GM19468 (cell line): ENCODE results near the gene SERTAD1.
"Not testable (repeated sequence)": the region's sequence is repeated elsewhere in the genome, so short reads cannot be mapped to it uniquely, and the experiment has no call there.

Source experiments
- ATAC-seq: cut with Tn5 transposase; IDR thresholded peaks from one replicate; pipeline ENCODE4 v1.9.1; 2021; ENCODE audit warnings: mild to moderate bottlenecking, moderate library complexity, moderate number of reproducible peaks; ENCODE audit not compliant: unreplicated experiment; ENCODE audit errors: extremely low read depth

The SERTAD1 gene, protein sequence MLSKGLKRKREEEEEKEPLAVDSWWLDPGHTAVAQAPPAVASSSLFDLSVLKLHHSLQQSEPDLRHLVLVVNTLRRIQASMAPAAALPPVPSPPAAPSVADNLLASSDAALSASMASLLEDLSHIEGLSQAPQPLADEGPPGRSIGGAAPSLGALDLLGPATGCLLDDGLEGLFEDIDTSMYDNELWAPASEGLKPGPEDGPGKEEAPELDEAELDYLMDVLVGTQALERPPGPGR

DNA sequence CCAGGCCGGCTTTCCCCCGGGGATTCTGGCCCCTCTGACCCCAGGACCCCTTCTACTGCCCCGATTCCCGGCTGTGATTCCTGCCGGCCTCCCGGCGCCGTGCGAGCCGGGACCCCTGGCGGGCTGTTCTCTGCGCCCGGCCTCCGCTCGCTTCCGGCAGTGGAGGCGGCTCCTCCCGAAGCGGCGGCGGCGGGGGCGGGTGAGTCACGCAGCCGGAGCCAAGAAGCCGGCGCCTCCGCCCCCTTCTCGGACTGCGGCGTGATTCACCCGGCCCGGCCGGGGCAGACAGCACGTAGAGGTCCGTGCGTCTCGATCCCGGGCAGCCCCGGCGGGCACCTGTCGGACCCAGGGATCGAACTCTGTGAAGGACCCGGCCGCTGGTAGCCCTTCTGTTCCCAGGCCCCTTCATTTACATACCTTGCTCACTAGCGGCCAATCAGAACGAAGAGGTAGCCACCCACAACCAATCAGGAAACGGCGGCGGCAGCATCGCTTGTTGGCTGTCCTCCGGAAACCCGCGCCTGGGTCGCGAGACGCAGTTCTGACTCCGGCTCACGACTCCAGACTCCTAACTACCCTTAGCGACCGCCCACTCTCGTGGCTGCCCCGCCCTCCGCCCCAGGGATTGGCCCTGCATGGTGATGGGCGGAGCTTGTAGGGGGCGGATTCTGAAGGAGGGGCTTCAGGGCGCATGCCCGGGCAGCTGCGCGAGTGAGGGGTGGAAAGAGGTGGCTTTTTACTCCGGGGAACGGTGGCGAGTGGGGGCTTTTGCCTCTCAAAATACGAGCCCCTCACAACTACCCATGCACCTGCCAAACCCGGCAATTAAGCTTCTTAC, at the start of gene SERTAD1:
Gene SERTAD1, minus strand, starts transcription at position 543 of the 838 bp plus-strand sequence. CDS start 2,446 bp downstream, outside the sequence.
- peak; percentile 79 for ATAC-seq

DNA sequence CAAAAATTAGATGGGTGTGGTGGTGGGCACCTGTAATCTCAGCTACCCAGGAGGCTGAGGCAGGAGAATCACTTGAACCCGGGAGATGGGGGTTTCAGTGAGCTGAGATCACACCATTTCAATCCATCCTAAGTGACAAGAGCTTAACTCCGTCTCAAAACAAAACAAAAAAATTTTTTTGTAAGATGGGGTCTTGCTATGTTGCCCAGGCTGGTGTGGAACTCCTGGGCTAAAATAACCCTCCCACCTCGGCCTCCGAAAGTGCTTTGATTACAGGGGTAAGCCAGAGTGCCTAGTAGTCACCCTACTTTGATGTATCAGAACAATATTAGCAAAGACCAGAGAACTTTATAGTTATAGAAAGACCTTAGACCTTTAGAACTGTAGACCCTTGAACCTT, 48.9 kb upstream of the SERTAD1 start:
- ATAC-seq = no peak

DNA sequence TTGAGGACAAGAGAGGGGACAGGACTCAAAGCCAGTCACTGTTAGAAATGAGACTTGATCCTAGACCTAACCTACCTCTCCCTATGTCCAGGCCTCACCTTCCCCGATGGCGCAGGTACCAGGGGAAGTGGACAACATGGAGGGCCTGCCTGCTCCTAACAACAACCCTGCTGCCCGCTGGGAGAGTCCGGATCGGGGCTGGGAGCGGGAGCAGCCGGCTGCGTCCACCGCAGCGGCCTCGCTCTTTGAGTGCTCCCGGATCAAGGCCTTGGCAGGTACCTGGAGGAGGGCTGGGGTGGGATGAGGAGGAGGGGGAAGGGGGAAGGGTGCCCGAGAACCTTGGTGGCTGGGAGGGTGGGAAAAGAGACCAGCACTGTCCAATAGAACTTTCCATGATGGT, 46.7 kb upstream of the SERTAD1 start:
- no peak for ATAC-seq

DNA sequence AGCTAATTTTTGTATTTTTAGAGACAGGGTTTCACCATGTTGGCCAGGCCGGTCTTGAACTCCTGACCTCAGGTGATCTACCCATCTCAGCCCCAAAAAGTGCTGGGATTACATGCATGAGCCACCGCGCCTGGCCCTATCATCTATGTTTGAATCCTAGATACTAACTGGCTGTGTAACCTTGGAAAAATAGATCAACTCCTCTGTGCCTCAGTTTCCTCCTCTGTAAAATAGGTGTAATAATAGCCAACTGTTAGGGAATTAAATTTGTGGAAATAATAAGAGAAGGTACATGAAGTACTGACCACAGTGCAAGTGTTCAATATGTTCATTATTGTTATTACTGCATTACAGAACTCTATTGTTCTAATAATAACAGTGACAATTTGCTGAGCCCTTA, 45.3 kb upstream of the SERTAD1 start:
- no peak for ATAC-seq

DNA sequence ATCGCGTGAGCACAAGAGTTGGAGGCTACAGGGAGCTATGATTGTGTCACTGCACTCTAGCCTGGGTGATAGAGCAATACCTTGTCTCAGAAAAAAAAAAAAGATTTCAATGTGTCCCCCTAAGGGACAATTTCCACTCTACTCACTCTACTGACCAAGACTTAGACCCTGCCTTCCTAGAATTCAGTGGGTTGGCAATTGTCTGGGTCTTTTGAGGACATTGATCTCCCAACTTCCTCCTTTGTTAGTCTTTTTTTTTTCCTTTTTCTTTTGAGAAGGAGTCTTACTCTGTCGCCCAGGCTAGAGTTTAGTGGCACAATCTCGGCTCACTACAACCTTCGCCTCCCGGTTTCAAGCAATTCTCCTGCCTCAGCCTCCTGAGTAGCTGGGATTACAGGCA, 43.2 kb upstream of the SERTAD1 start:
- no peak for ATAC-seq

DNA sequence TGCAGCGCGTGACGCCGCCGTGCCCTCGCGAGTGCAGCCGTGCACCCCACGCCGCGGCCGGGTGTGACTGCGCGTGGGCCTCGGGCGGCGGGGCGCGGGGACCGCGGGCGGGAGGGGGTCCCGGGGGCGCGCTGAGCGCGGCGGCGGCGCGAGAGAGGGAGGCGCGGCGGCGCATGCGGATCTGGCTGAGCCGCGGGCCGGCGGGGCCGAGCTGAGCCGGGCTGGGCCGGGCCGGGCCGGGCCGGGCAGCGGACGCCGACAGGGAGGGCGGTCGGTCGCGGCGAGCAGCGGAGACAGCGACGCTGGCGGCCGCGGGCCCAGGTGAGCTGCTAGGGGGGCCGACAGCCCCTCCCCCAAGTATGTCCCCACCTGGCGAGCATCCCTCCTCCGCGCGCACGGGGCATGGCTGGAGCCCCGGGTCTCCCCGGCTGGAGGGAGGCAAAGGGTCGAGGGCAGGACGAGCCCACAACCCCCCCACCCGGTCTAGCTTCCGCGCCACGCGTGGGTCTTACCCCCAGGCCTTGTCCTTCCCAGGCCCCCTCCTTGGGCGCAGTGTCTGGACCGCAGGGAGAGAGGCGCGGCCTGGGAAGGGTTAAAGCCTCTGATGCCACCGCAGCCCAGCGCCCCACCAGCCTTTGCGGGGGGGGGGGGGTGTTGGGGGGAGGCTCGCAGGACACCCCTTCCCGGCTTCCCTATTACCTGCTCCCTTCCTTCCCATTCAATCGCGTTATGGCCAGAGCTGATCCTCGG, 41.4 kb upstream of the SERTAD1 start, which contains the start of gene SPTBN4:
Gene SPTBN4, plus strand, starts transcription at position 17 of the 750 bp plus-strand sequence. CDS start 5,621 bp downstream, outside the sequence.
- ATAC-seq = no peak

DNA sequence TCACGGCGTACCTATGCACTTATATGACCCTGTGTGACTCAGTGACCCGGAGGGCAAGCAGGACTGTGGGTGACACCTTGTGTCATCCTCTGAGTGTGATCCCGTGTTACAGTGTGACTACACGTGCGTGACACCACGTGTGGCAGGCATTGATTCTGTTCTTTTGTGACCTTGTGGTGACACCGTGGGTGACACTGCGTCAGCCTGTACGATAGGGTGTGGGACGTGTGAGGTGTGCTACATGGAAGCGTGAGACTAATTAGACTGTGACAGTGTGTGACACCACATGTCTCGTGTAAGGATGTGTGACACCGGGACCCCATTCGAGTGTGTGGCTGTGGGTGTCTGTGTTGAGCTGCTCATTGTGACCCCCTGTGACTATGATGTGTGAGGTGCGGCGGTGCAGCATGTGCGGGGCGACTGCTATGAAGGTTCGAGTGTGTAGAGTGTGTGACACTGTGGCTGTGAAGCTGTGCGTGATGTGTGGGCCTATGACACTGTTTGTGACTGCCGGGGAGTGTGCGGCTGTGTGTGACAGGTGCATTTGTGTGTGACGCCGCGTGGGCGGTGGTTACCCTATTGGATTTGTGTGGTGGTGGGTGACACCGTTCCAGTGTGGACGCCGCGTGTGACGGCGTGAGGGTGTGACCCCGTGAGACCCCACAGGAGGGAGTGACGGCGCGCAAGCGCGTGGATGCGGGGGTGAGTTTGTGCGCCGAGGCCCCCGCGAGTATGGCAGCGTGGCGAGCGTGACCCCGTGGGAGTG, 40.6 kb upstream of the SERTAD1 start:
- peak; percentile 16 for ATAC-seq

DNA sequence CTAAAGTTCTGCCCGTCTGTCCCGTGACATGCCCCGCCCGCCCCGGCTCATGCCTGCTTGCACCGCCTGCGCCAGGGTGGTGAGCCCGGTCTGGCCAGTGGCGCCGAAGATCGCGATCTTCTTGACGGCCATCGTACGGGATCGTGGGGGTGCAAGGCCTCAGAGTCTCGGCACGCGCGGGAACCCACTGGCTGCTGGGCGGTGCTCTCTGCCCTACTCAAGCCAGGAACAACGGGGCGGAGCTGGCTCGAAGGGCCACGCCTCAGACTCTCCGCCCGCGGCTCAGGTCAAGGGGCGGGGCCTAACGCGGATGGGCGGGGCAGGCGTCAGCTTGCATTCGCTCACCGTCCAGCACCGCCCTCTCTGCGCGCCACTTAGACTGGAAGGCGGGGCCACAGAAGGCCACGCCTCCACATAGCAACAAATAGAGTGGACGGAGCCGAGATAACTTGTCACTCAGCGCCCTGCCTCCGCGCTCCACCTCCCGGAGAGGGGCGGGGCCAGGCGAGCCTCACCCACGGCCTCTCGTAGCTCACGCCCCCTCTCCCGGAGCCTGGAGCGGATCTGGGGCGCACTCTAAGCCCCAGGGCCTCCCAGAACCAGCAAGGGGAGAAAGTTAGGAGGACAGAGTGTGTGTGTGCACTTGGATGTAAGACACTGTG, 39.9 kb upstream of the SERTAD1 start, which contains the start of gene BLVRB:
Gene BLVRB, minus strand, starts transcription at position 189 of the 662 bp plus-strand sequence. Its CDS starts 57 bp downstream, at position 132.
- peak; percentile 74 for ATAC-seq

DNA sequence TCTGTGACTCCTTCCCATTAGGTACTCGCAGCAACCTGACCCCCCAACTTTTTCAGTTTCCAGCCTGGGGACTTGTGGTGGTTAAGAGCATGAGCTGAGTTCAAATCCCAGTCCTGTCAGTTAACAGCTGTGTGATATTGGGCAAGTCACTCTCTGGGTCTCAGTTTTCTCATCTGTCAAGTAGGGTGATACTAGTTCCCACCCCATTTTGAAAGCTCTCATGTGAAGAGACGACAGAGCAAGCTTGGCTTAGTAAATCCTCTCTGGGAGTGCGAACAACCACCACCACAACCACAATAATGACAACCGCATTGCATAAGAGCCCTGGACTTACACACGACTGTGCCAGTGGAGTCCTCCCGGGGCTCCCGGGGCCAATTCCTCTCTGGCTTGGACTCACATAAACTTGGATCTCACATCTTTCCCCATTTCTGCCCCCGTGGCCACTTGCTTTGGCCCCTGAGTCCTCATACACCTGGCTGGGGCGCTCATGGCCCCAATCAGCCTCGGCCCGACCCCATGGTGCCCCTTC, 39.3 kb upstream of the SERTAD1 start:
- ATAC-seq = peak; percentile 4

DNA sequence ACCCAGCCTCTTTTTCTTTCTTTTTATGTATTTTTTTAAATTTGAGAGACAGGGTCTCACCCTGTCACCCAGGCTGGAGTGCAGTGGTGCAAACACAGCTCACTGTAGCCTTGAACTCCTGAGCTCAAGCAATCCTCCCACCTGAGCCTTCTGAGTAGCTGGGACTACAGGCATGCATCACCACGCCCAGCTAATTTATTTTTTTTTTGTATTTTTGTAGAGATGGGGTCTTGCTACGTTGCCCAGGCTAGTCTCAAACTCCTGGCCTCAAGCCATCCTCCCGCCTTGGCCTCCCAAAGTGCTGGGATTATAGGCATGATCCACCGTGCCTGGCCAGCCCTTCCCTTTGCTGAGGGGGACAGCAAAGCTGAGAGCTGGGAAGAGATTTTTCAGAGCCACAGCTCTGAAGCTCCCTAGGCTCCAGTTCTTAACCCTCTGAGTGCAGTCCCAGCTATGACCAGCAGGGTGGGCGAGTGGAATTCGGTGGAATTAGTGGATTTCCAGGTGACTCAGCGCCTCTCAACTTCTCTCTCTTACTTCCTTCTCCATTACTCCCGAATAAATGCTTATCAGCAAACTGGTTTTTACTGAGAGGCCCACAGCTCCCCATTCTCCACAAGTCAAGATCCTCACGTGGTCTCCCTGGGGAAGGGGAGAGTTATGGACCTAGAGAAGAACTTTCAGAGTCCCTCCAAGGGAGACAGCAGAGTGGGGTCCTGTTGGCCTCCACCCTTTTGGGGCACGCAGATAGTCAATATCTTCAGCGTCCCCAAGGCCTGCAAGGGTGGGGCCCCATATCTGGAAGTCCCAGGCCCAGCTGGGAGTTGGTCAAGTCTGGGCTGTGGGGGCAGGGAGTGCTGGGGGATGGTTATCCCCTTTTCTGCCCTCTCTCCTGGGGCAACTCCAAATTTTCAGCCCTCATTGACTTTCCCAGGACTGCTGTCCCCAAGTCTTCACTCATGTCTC, 38.5 kb upstream of the SERTAD1 start:
- ATAC-seq = no peak

DNA sequence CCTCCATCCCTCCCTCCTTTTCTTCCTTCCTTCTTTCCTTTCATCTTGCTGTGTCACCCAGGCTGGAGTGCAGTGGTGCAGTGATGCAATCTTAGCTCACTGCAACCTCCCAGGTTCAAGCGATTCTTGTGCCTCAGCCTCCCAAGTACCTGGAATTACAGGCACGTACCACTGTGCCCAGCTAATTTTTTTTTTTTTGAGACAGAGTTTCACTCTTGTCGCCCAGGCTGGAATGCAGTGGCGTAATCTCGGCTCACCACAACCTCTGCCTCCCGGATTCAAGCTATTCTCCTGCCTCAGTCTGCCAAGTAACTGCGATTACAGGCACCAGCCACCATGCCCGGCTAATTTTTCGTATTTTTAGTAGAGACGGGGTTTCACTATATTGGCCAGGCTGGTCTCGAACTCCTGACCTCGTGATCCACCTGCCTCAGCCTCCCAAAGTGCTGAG, 37.8 kb upstream of the SERTAD1 start:
- not testable (repeated sequence) for ATAC-seq

DNA sequence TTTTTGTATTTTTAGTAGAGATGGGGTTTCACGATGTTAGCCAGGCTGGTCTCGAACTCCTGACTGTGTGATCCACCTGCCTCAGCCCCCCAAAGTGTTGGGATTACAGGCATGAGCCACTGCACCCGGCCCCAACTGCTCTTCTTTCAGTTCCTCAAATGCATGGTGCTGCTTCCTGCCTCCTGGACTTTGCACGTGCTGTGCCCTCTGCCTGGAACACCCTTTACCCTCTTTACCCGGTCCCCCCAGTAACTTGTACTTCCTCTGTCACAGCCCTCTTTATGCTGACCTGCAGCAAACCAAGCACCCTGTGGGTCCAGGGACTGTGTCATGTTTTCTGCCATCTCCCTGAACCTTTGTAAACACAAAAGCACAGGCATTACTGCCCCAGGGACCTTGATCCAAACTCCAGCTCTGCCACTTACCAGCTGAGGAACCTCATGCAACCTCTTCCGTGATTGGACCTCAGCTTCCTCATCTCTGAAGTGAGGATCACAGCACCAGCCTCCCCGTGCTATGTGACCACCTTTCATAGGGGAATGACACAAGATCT, 36.0 kb upstream of the SERTAD1 start:
- ATAC-seq = no peak

DNA sequence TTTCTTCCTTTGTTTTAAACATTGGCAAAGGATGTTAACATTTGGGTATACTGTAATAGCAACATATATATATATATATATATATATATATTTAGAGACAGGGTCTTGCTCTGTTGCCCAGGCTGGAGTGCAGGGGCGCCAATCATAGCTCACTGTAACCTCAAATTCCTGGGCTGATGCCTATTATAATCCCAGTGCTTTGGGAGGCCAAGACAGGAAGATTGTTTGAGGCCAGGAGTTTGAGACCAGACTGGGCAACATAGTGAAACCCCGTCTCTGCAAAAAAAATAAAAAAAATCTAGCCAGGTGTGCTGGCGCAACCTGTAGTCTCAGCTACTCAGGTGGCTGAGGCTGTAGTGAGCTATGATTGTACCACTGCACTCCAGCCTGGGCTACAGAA, 34.4 kb upstream of the SERTAD1 start:
- ATAC-seq = no peak

DNA sequence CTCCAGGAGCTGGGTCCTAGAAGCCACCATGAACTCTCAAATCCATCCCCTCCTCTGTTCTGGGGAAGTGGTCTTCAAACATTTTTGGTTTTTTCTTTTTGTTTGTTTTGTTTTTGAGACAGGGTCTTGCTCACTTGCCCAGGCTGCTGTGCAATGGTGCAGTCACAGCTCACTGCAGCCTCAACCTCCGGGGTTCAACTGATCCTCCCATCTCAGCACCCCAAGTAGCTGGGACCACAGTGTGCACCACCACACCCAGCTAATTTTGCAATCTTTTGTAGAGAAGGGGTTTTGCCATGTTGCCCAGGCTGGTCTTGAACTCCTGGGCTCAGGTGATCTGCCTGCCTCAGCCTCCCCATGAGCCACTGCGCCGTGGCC, 32.8 kb upstream of the SERTAD1 start:
- no peak for ATAC-seq

DNA sequence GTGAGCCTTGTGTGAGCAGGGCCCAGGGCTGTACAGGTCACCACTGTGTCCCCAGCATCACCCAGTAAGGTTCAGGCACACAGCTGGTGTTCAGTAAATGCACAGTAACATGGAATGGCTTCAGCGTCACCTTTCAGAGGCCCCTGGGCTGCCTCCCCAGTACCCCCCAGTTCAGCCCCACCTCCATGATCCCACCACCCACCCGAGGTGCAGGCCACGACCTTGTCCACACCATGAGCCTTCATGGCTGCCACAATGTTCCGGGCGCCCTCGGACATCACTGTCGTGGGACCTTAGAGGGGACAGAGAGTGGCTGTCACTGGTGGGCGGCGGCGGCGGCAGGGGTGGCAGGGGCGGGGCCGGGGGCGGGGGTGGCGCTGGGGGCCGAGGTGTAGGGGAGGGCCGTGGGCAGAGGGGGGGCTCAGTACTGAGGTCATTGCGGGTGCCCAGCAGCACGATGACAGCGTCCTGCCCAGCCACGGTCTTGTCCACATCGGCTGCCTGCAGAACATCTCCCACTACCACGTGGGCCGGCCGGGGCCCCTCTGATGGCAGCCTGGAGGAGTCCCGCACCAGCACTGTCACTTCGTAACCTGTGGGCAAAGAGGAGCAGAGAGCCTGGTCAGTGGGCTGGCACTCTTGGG, 32.3 kb upstream of the SERTAD1 start:
- no peak for ATAC-seq

DNA sequence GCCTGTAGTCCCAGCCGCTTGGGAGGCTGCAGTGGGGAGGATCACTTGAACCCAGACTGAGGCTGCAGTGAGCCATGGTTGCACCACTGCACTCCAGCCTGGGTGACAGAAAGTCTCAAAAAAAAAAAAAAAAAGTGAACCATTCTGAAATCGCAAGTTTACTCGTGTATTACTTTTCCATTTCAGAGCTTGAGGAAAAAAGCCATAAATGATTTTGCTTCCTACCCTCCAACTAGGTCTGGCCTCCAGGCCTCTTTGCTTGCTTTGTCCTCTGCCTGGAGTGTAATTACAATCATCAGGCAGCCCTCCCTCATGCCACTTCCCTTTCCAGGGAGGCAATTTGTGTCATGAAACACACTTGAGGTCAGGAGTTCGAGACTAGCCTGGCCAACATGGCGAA, 31.3 kb upstream of the SERTAD1 start:
- ATAC-seq = no peak

DNA sequence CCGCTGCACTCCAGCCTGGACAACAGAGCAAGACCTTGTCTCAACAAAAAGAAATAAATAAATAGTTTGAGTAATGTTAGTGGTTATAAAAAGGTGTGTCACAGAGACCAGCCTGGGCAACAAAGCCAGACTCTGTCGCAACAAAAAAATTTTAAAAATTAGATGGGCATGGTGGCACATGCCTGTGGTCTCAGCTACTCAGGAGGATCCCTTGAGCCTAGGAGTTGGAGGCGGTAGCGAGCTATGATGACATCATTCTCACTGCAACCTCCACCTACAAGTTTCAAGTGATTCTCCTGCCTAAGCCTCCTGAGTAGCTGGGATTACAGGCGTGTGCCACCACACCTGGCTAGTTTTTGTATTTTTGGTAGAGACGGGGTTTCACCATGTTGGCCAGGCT, 28.2 kb upstream of the SERTAD1 start:
- not testable (repeated sequence) for ATAC-seq
